Activated T-cell treated with anti-CD3 and anti-CD28 coated beads, Interleukin-2, amount 50 U/mL, for 48 hours (primary cell): Measurements from ENCODE around the gene ATP5F1D.
A peak's percentile ranks its signal among the peaks of the same experiment; 100 is the strongest.
"Not testable (repeated sequence)": the region's sequence is repeated elsewhere in the genome, so short reads cannot be mapped to it uniquely, and the experiment has no call there.

Experiments
- DNase-seq, 2 experiments: peaks; one replicate each; pipeline ENCODE4 v3.0.0-alpha.2; 2020

ATP5F1D gene

GRCh38 chr19:1233115-1233667 lies 8.4 kb upstream of the ATP5F1D start:
- no peak for DNase-seq

DNA sequence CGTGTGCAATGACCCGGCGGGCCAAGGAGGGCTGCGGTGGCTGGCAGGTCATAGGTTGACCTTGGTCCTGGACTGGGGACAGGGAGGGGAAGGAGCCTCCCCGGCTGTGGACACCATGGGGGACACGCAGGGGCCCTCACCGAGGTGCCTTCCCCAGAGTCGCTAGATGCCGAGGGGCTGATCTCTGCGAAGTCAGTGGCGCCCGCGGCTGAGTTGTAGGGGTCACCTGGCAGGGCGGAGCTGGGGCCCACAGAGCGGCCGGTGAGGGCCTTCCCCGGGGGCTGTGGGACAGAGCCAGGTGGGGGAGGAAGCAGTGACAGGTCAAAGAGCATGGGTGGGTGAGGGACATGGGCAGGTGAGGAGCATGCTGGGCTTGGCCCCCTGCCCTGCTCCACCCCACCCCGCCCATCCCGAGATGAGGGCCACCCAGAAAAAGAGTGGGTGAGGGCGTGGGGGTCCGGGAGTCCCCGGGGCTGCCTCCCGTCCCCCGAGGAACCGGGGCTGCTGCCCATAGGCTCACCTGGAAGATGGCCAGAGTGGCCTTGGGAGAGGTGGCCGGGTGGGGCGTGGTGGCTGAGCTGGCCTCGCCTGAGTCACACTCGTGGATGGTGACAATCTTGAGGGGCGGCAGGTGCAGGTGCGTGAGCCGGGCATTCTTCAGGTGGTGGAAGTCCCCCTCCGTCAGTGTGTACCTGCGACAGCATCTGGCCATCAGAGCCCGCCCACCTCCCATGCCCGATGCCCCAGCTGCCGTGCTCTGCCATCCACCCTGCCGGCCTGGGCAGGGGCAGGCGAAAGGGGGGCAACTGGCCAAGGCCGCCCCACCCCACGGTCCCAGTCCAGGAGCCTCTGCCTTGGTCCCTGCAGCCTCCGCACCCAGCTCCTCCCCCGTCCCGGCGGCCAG lies 7.2 kb upstream of the ATP5F1D start:
- DNase-seq = no peak

DNA sequence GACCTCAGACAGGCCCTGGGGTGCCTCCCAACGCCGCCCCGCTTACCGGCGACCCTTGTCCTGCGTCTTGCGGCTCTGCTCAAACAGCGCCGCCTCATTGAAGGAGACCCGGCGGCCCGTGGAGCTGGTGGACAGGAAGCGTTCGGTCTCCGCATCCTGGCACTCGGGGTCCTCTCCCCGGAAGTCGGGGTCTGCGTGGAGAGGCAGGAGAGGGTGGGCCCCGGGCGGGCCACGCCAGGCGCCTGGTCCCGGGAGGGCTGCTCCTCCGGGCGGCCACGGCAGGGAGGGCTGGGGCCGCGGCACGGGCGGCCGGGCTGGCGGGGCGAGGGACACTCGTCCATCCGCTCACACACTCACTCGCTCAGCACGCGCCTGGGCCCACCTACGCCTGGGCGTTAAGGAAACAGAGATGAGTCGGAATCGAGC lies 6.6 kb upstream of the ATP5F1D start:
- no peak for DNase-seq

DNA sequence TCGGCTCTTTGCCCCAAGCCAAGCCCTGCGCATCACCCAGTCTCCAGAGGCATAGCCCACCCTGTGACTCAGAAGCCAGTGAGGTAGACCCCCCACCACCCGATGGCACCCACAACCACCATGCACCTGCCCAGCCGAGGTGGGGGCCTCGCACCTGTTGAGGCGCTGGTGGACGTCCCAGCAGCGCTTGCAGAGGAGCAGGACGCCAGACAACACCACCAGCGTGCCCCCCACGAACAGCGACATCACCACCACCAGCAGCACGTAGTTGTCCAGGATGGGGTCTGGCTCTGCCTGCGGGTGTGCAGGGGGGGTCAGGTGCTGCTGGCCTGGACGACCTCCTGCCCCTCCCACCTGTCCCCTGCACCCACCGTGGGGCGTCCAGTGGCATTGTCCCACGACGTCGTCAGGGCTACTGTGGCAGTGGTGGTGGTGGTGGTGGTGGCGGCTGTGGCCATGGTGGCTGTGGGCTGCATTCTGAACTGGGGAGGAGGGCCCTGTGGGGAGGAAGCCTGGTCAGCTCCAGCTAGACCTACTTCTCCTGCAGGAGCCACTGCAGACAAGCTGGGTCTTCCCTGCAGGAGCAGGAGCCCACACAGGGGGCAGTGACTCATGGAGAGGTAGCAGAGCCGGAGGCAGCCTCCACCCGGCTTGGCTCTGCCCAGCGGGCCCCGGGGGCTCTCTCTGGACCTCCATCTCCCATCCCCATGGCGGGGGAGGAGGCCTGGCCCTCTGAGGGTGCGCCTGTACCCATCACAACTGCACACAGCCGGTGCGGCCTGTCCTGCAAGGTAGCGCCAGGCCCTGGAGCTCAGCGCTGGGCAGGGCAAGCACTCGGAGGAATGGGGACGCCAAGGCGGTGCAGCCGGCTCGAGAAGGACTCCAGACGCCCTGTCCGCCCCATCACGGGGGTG lies 5.7 kb upstream of the ATP5F1D start:
- DNase-seq = no peak

- DNase-seq = no peak
Measured at GRCh38 chr19:1236576-1236975, 5.0 kb upstream of the ATP5F1D start.

GRCh38 chr19:1237027-1237659 lies 4.4 kb upstream of the ATP5F1D start:
- DNase-seq = peak in 1 of 2 experiments; percentile 58

- DNase-seq = peak; percentile 59 to 65
Measured at GRCh38 chr19:1237754-1238368, 3.7 kb upstream of the ATP5F1D start, which contains the start of gene CBARP. Gene CBARP, minus strand, starts transcription at chr19:1238005. Its CDS starts 1,905 bp downstream, at chr19:1236100.

DNA sequence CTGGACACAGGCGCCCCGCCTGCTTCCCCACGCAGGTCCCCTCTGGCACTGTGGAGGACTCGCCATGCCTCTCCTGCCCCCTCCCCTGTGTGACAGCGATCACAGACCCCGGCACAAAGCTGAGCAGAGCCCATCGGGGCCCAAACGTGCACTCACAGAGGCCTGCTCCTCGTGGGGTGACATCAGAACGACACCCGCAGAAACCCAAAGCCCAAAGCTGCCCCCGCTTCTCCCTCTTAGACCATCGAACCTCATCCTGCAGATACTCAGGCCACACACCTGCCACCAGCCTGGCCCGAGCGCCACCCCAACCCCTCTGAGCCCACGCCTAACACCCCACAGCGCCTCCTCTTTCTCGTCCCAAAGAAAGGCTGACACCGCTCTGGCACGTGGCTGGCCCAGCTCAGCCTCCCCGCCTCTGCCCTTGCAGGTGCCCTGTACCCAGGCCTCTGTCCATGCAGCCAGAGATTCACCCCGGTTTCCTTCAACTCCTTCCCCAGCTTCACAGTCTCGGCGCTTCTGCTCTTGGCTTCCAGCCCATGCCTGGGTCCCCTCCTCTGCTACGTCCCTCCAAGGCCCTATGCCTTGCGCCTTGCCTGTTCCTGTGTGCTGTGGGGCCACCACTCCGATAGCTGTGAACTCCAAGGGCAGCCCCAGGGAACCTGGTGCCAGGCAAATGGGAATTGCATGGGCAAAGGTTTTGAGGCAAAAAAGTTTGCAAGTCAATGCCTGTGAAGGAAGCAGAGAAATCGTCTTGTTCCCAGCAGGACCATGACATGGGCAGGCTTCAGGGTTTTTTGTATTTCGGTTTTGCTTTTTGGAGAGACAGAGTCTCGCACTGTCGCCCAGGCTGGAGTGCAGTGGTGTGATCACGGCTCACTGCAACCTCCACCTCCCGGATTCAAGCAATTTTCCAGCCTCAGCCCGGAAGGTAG lies 2.9 kb upstream of the ATP5F1D start:
- peak; percentile 51 to 55 for DNase-seq

GRCh38 chr19:1239420-1239795 lies 2.1 kb upstream of the ATP5F1D start:
- DNase-seq = peak in 1 of 2 experiments; percentile 43

GRCh38 chr19:1239796-1240737 lies 1.5 kb upstream of the ATP5F1D start:
- DNase-seq = peak; percentile 96 to 99

DNA sequence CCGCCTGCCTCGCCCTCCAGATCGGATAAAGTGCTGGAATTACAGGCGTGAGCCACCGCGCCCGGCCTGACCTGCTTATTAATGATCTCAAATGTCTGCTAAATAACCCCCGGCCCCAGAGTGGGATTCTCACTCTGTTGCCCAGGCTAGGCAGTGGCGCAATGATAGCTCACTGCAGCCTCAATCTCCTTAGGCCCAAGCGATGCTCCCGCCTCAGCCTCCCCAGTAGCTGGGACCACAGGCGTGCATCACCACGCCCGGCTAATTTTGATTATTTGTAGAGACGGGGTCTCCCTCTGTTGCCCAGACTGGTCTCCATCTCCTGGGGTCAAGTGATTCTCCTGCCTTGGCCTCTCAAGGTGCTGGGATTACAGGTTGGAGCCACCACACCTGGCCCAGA lies 626 bp upstream of the ATP5F1D start:
- peak in 1 of 2 experiments; percentile 46 for DNase-seq

GRCh38 chr19:1243768-1244692 lies 2.5 kb downstream of the ATP5F1D start:
- DNase-seq = peak; percentile 91 to 95

- DNase-seq = peak; percentile 44 to 58
Measured at GRCh38 chr19:1244693-1245451, 3.3 kb downstream of the ATP5F1D start.

- no peak for DNase-seq
Measured at GRCh38 chr19:1245494-1246264, 4.1 kb downstream of the ATP5F1D start.

- not testable (repeated sequence) for DNase-seq
Measured at GRCh38 chr19:1246265-1247087, 4.9 kb downstream of the ATP5F1D start.

GRCh38 chr19:1247748-1248138 lies 6.2 kb downstream of the ATP5F1D start:
- DNase-seq = no peak
